Caco-2 (cell line): Measurements from ENCODE around the gene GLT1D1. TPM values are rescaled to one million over a fixed set of nuclear protein-coding genes. Genes with fewer than 3 reads are reported as not detected.
"Not testable (repeated sequence)": the region's sequence is repeated elsewhere in the genome, so short reads cannot be mapped to it uniquely, and the experiment has no call there.

ENCODE experiments used
- BruUV-seq: library from RNA; stranded (reverse); fragments of 400-500 nt; replicated peaks from 2 replicates; lab custom pipeline; 2021; lab: Mats Ljungman, UMichigan
- CTCF ChIA-PET: fragments of 300-600 bp; sonication (Branson Sonifier 250); formaldehyde crosslinking; loops from one replicate; lab custom pipeline; 2022; ENCODE audit warnings: antibody characterized with exemption; lab: Charles Lee
- POLR2A ChIA-PET: fragments of 300-600 bp; sonication (Branson Sonifier 250); formaldehyde crosslinking; loops from one replicate; lab custom pipeline; 2022; ENCODE audit warnings: antibody characterized with exemption; lab: Charles Lee
- DNase-seq, 2 experiments: peaks; one replicate each; pipeline versions ENCODE4 v3.0.0 to v3.0.0-alpha.2; 2020 to 2022
- H3K27me3 ChIP-seq: replicated peaks from 2 replicates; pipeline ENCODE4 v1.6.0; 2011; ENCODE audit warnings: low read length; ENCODE audit not compliant: control insufficient read depth, insufficient read depth
- H3K36me3 ChIP-seq: 2 replicates; pipeline ENCODE4 v1.5.1; 2011; ENCODE audit warnings: low read length; ENCODE audit not compliant: control insufficient read depth, insufficient read depth
- H3K4me1 ChIP-seq: fragments of 250-450 bp; sonication (Bioruptor Pico); 2 replicates; pipeline ENCODE4 v1.5.1; 2020; ENCODE audit warnings: mild to moderate bottlenecking
- H3K4me3 ChIP-seq: 2 replicates; pipeline ENCODE4 v1.5.1; 2011; ENCODE audit warnings: low read depth, mild to moderate bottlenecking, control low read depth, low read length
- H3K9me3 ChIP-seq: fragments of 250-450 bp; sonication (Bioruptor Pico); 2 replicates; pipeline ENCODE4 v1.5.1; 2020; ENCODE audit warnings: mild to moderate bottlenecking, moderate library complexity
- H3K27ac Mint-ChIP-seq: one replicate; pipeline ENCODE4 v1.8.0; 2022; ENCODE audit warnings: mixed read lengths; ENCODE audit not compliant: unreplicated experiment
- H3K27me3 Mint-ChIP-seq: one replicate; pipeline ENCODE4 v1.8.0; 2022; ENCODE audit warnings: mixed read lengths; ENCODE audit not compliant: insufficient read depth, unreplicated experiment
- H3K36me3 Mint-ChIP-seq: one replicate; pipeline ENCODE4 v1.8.0; 2022; ENCODE audit warnings: mild to moderate bottlenecking, mixed read lengths; ENCODE audit not compliant: insufficient read depth, unreplicated experiment
- H3K4me1 Mint-ChIP-seq: one replicate; pipeline ENCODE4 v1.8.0; 2022; ENCODE audit warnings: low read depth, mixed read lengths; ENCODE audit not compliant: unreplicated experiment
- H3K4me3 Mint-ChIP-seq: one replicate; pipeline ENCODE4 v1.8.0; 2022; ENCODE audit warnings: mild to moderate bottlenecking, moderate library complexity, mixed read lengths; ENCODE audit not compliant: unreplicated experiment
- H3K9me3 Mint-ChIP-seq: one replicate; pipeline ENCODE4 v1.8.0; 2022; ENCODE audit warnings: mixed read lengths; ENCODE audit not compliant: unreplicated experiment
- CTCF ChIP-seq, 2 experiments: fragments of 200-600 bp in 1 of 2; IDR thresholded peaks; 1 replicate in 1 of 2; 2 replicates in 1 of 2; pipeline versions ENCODE4 v1.5.1 to v1.8.0; 2011 to 2022; ENCODE audit warnings: antibody characterized with exemption in 1 of 2, control low read depth in 1 of 2, inconsistent platforms in 1 of 2, low read depth in 1 of 2, low read length in 1 of 2, mild to moderate bottlenecking in 1 of 2, moderate library complexity in 1 of 2; ENCODE audit not compliant: insufficient read depth in 1 of 2, severe bottlenecking in 1 of 2, unreplicated experiment in 1 of 2
- intact Hi-C: fragments of 100-400 bp; cut with micrococcal nuclease; formaldehyde crosslinking; loops from one replicate; pipeline ENCODE4 v1.10.0; 2022; ENCODE audit not compliant: unreplicated experiment
- total RNA-seq: library from RNA; stranded (reverse); gene quantifications from 2 replicates; pipeline ENCODE4 v1.2.3, GENCODE V29; 2022

Gene GLT1D1
- total RNA-seq, 1 experiment from 2014 or later = not detected

GRCh38 chr12:128833418-128833817, 19.9 kb upstream of the GLT1D1 start:
- intact Hi-C loops = no loop called here
- H3K36me3 ChIP-seq = no peaks in the 10 kb centered on the region
- CTCF ChIA-PET = no interaction called here
- no peak for DNase-seq
- TF ChIP-seq CTCF (IDR thresholded peaks at IDR 0.05; ENCODE audit: insufficient read depth in 1 of 2, low read depth in 1 of 2, low read length in 1 of 2, severe bottlenecking in 1 of 2, unreplicated experiment in 1 of 2) = no peak
- H3K36me3 Mint-ChIP-seq = no peaks in the 10 kb centered on the region
- POLR2A ChIA-PET = no interaction called here
- H3K9me3 Mint-ChIP-seq = no peaks in the 10 kb centered on the region
- no TSS peak for BruUV-seq
- H3K27ac Mint-ChIP-seq = no peak overlapping the region
- H3K9me3 ChIP-seq = no peaks in the 10 kb centered on the region
- no peaks in the 10 kb centered on the region for H3K27me3 ChIP-seq
- H3K4me1 Mint-ChIP-seq = no peaks in the 10 kb centered on the region
- H3K4me3 Mint-ChIP-seq = no peak overlapping the region
- H3K27me3 Mint-ChIP-seq = no peaks in the 10 kb centered on the region
- H3K4me1 ChIP-seq = no peaks in the 10 kb centered on the region
- no peak overlapping the region for H3K4me3 ChIP-seq

GRCh38 chr12:128839885-128840284, 13.4 kb upstream of the GLT1D1 start:
- BruUV-seq, H3K36me3 ChIP-seq, H3K27ac Mint-ChIP-seq, intact Hi-C loops, H3K36me3 Mint-ChIP-seq, H3K4me3 ChIP-seq, DNase-seq, H3K9me3 ChIP-seq, H3K4me1 Mint-ChIP-seq, POLR2A ChIA-PET, H3K9me3 Mint-ChIP-seq, H3K4me1 ChIP-seq, H3K27me3 Mint-ChIP-seq, H3K27me3 ChIP-seq, H3K4me3 Mint-ChIP-seq, CTCF ChIA-PET: not testable (repeated sequence)

- intact Hi-C loops = no loop called here
- no peaks in the 10 kb centered on the region for H3K4me1 Mint-ChIP-seq
- Histone ChIP-seq H3K27me3 (no peaks in the 10 kb centered on the region), H3K4me3 (no peak overlapping the region), H3K36me3 (no peaks in the 10 kb centered on the region), H3K4me1 (no peaks in the 10 kb centered on the region), H3K9me3 (no peaks in the 10 kb centered on the region)
- no peaks in the 10 kb centered on the region for H3K9me3 Mint-ChIP-seq
- ChIA-PET CTCF (no interaction called here), POLR2A (no interaction called here)
- no peak for DNase-seq
- no TSS peak for BruUV-seq
- no peak overlapping the region for H3K4me3 Mint-ChIP-seq
- no peak overlapping the region for H3K27ac Mint-ChIP-seq
- no peaks in the 10 kb centered on the region for H3K36me3 Mint-ChIP-seq
- peaks cover 4% of the 10 kb centered on the region for H3K27me3 Mint-ChIP-seq
- no peak for TF ChIP-seq CTCF (IDR thresholded peaks at IDR 0.05; ENCODE audit: insufficient read depth in 1 of 2, low read depth in 1 of 2, low read length in 1 of 2, severe bottlenecking in 1 of 2, unreplicated experiment in 1 of 2)
Measured at GRCh38 chr12:128840862-128841468, 12.3 kb upstream of the GLT1D1 start.
